MCF 10A (cell line): ENCODE data around the gene TCEAL3. TPM values are rescaled to one million over a fixed set of nuclear protein-coding genes. Genes with fewer than 3 reads are reported as not detected.
A peak's percentile ranks its signal among the peaks of the same experiment; 100 is the strongest.

Experiments
- Bru-seq: library from RNA; stranded (reverse); fragments of 400-500 nt; gene quantifications from one replicate; lab custom pipeline; 2021; lab: Mats Ljungman, UMichigan
- BruChase-seq, 2 experiments: library from RNA; stranded (reverse); fragments of 400-500 nt; gene quantifications; one replicate each; lab custom pipeline; 2021; lab: Mats Ljungman, UMichigan
- BruUV-seq: library from RNA; stranded (reverse); fragments of 400-500 nt; replicated peaks from 2 replicates; lab custom pipeline; 2021; lab: Mats Ljungman, UMichigan
- CTCF ChIA-PET: fragments of 300-600 bp; sonication (Branson Sonifier 250); formaldehyde crosslinking; extraction: SDS; loops from one replicate; lab custom pipeline; 2021; ENCODE audit warnings: antibody characterized with exemption, inconsistent platforms; lab: Yijun Ruan, JAX
- POLR2A ChIA-PET: fragments of 300-600, 350-650 bp; sonication (Branson Sonifier 250); formaldehyde crosslinking; extraction: SDS; loops from one replicate; lab custom pipeline; 2020; ENCODE audit warnings: antibody characterized with exemption, inconsistent platforms; lab: Yijun Ruan, JAX
- DNase-seq: peaks from one replicate; pipeline ENCODE4 v3.0.0-alpha.2; 2018; ENCODE audit not compliant: unreplicated experiment
- H3K27ac Mint-ChIP-seq: one replicate; pipeline ENCODE4 v1.8.0; 2022; ENCODE audit warnings: mild to moderate bottlenecking, low read depth, mixed read lengths; ENCODE audit not compliant: unreplicated experiment
- H3K27me3 Mint-ChIP-seq: one replicate; pipeline ENCODE4 v1.8.0; 2022; ENCODE audit warnings: mixed read lengths; ENCODE audit not compliant: insufficient read depth, unreplicated experiment
- H3K36me3 Mint-ChIP-seq: one replicate; pipeline ENCODE4 v1.8.0; 2022; ENCODE audit warnings: mild to moderate bottlenecking, moderate library complexity, mixed read lengths; ENCODE audit not compliant: insufficient read depth, unreplicated experiment
- H3K4me1 Mint-ChIP-seq: one replicate; pipeline ENCODE4 v1.8.0; 2022; ENCODE audit warnings: mixed read lengths; ENCODE audit not compliant: insufficient read depth, unreplicated experiment
- H3K4me3 Mint-ChIP-seq: one replicate; pipeline ENCODE4 v1.8.0; 2022; ENCODE audit warnings: mild to moderate bottlenecking, moderate library complexity, mixed read lengths; ENCODE audit not compliant: unreplicated experiment
- H3K9me3 Mint-ChIP-seq: one replicate; pipeline ENCODE4 v1.8.0; 2022; ENCODE audit warnings: mixed read lengths; ENCODE audit not compliant: unreplicated experiment
- intact Hi-C: fragments of 100-400 bp; cut with micrococcal nuclease; formaldehyde crosslinking; loops from 2 replicates; pipeline ENCODE4 v1.14.1; 2022
- long read RNA-seq: library from polyadenylated mRNA; stranded (forward); transcript quantifications from one replicate; pipeline ENCODE4 v2.0.0, GENCODE V29; 2022
- total RNA-seq: library from RNA; stranded (reverse); gene quantifications from 2 replicates; pipeline ENCODE4 v1.2.3, GENCODE V29; 2022
- TF ChIP-seq, protein P1 (sequence below): fragments of 200-600 bp; IDR thresholded peaks from one replicate; pipeline ENCODE4 v1.8.0; 2022; ENCODE audit warnings: antibody characterized with exemption, mild to moderate bottlenecking; ENCODE audit not compliant: unreplicated experiment

The TCEAL3 gene, protein sequence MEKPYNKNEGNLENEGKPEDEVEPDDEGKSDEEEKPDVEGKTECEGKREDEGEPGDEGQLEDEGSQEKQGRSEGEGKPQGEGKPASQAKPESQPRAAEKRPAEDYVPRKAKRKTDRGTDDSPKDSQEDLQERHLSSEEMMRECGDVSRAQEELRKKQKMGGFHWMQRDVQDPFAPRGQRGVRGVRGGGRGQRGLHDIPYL
- total RNA-seq = 15.1 and 18.9 TPM in 2 replicates
- Bru-seq, nascent RNA = percentile 71 among the genes with signal in this experiment
- BruChase-seq, experiment 1, labeled RNA remaining after a 6-hour chase = percentile 82 among the genes with signal in this experiment
- percentile 73 among the genes with signal in this experiment for BruChase-seq, experiment 2, labeled RNA remaining after a 2-hour chase
- long read RNA-seq, transcript TCEAL3-202 (3 exons, 1,113 nt) = major isoform, 7 of 14 reads
- long read RNA-seq, partial matches to known transcripts = 1 of 14 reads
- long read RNA-seq, other reads (novel, unspliced or antisense) = 4 of 14 reads

DNA sequence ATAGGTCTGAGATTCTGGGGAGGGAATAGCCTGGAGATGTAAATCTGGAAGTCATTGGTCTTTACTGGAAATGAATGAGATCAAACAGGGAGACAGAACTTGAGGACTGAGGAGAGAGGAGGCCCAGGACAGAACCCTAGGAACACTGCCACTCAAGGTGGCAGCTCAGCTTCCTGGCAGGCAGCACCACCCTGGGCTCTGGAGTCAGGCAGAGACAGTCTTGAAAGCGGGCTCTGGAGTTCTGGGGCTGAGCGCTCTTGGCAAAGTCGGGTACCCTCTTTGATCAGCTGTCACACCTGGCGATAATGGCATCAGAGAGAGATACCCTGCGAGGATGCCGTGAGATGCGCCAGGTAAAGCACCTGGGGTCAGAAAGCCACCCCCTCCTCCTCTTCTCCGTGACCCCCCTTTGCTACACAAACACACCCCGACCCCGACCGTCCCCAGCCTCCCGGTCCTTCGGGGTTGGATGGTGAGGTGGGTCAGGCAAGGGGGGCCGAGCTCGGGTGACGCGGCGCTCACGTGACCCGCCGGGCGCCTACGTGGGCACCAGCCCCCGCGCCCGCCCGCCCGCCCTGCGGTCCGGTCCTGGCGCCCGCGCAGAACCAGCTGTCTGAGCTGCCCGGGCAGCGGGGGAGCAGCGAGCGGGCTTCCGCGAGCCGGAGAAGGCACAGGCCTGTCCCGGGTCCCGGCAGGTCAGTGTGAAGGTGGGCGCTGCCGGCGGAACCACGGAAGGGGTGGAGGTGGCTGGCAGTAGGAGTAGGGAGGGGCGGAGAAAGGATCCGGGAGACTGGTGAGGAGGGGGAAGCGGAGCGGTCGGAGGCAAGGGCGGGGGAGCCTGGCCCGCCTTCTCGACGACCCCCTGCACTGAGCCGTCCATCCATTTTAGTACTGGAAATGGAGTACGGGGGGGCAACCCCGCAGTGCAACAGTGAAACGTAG lies at the start of gene TCEAL3:
Gene TCEAL3, plus strand, starts transcription at position 600 of the 942 bp plus-strand sequence. CDS start 1,102 bp downstream, outside the sequence.
- BruUV-seq = no TSS peak
- no peak for DNase-seq

DNA sequence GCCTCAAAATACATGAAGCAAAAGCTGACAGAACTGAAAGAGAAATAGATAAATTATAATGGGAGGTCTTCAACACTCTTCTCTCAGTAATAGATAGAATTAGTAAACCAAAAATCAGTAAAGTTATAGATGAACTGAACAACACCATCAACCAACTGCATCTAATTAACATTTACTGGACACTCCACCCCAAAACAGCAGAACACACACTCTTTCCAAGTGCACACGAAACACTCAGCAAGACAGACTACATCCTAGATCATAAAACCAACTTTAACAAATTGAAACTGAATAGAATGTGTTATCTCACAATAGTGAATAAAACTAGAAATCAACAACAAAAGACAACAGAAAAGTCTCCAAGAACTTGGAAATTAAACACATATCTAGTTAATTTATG lies 47.5 kb upstream of the TCEAL3 start:
- H3K4me3 Mint-ChIP-seq = no peak overlapping the region
- H3K27ac Mint-ChIP-seq = no peak overlapping the region
- no TSS peak for BruUV-seq
- peaks cover 7% of the 10 kb centered on the region for H3K4me1 Mint-ChIP-seq
- intact Hi-C loops = no loop called here
- H3K36me3 Mint-ChIP-seq = no peaks in the 10 kb centered on the region
- no peaks in the 10 kb centered on the region for H3K9me3 Mint-ChIP-seq
- TF ChIP-seq, protein P1, sequence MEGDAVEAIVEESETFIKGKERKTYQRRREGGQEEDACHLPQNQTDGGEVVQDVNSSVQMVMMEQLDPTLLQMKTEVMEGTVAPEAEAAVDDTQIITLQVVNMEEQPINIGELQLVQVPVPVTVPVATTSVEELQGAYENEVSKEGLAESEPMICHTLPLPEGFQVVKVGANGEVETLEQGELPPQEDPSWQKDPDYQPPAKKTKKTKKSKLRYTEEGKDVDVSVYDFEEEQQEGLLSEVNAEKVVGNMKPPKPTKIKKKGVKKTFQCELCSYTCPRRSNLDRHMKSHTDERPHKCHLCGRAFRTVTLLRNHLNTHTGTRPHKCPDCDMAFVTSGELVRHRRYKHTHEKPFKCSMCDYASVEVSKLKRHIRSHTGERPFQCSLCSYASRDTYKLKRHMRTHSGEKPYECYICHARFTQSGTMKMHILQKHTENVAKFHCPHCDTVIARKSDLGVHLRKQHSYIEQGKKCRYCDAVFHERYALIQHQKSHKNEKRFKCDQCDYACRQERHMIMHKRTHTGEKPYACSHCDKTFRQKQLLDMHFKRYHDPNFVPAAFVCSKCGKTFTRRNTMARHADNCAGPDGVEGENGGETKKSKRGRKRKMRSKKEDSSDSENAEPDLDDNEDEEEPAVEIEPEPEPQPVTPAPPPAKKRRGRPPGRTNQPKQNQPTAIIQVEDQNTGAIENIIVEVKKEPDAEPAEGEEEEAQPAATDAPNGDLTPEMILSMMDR = no peak
- no peak for DNase-seq
- POLR2A ChIA-PET = interaction anchor here (0.6 to 1.4 kb wide), 2 partner anchors 21 to 1745 kb away, joined by 3 read pairs; no protein-coding TSS in a partner anchor
- CTCF ChIA-PET = no interaction called here
- H3K27me3 Mint-ChIP-seq = peaks cover 66% of the 10 kb centered on the region

More for the DNA sequence above, at the start of gene TCEAL3:
- TF ChIP-seq, protein P1 = no peak
- Mint-ChIP-seq H3K27ac (peak within 1 kb of the TSS; percentile 87), H3K4me3 (peak within 1 kb of the TSS; percentile 81), H3K9me3 (no peaks in the 10 kb centered on the region), H3K36me3 (no peaks in the 10 kb centered on the region), H3K4me1 (peaks cover 8% of the 10 kb centered on the region), H3K27me3 (peaks cover 73% of the 10 kb centered on the region)
- ChIA-PET POLR2A (interaction anchor here (0.6 kb wide), 1 partner anchor 76 kb away, joined by 3 read pairs; no protein-coding TSS in a partner anchor), CTCF (interaction anchor here (0.7 kb wide), 1 partner anchor 401 kb away, joined by 3 read pairs; no protein-coding TSS in a partner anchor)
- intact Hi-C loops = no loop called here

DNA sequence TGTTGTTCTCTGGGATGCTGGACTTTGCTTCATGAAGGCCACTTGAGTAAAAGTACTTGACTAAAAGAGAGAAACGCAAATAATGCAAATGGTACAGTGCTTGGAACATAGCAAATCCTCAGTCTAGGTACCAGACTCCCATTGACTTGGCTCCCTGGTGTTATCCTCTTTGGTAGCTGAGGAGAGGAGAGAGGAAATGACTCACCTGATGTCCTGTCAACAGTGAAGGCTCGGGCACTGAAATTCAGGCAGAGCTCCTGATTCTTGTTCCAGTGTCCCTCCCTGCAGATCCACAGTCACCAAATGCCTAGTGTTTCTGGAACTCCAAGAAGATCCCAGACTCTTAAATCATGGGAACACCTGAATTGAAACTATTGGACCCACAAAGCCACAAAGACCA lies 45.0 kb upstream of the TCEAL3 start:
- no peak overlapping the region for H3K27ac Mint-ChIP-seq
- no TSS peak for BruUV-seq
- DNase-seq = peak; percentile 28
- TF ChIP-seq, protein P1 = no peak
- peaks cover 44% of the 10 kb centered on the region for H3K27me3 Mint-ChIP-seq
- CTCF ChIA-PET = no interaction called here
- H3K4me1 Mint-ChIP-seq = peaks cover 7% of the 10 kb centered on the region
- H3K9me3 Mint-ChIP-seq = no peaks in the 10 kb centered on the region
- H3K4me3 Mint-ChIP-seq = no peak overlapping the region
- intact Hi-C loops = no loop called here
- no peaks in the 10 kb centered on the region for H3K36me3 Mint-ChIP-seq
- POLR2A ChIA-PET = no interaction called here
